HG03060 (cell line): ENCODE measurements around the gene ASRGL1.
"Not testable (repeated sequence)": the region's sequence is repeated elsewhere in the genome, so short reads cannot be mapped to it uniquely, and the experiment has no call there.

Experiments
- ATAC-seq: cut with Tn5 transposase; IDR thresholded peaks from one replicate; pipeline ENCODE4 v1.9.1; 2021; ENCODE audit warnings: low read depth, moderate number of reproducible peaks; ENCODE audit not compliant: unreplicated experiment

ASRGL1 gene

DNA sequence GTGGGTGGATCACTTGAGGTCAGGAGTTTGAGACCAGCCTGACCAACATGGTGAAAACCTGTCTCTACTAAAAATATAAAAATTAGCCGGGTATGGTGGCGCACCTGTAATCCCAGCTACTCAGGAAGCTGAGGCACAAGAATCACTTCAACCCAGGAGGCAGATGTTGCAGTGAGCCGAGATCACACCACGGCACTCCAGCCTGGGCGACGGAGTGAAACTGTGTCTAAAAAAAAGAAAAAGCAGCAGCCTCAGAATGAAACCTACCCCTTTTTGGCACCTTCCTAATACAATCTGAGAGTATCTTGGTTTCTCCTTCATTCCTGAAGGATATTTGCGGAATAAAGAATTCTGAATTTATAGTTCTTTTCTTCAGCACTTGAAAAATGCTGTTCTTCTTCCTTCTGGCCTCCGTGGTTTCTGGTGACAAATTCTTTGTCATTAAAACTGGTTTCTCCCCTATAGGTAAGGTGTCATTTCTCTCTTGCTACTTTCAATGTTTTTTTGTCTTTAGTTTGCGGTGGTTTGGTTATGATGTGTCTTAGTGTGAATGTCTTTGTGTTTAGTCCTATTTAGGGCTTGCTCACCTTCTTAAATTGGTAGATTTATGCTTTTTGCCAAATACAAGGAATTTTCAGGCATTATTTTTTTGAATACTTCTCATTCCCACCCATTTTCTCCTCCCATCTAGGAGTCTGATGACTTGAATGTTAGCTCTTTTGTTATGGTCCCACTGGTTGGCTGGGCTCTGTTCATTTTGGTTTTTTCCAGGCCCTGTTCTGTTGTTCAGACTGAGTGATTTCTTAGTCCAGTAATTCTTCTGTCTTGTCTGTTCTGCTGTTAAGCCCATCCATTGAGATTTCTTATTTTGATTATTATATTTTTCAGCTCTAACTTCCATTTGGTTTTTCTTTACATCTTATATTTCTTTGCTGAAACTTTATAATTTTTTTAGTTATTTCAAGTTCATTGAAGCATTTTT lies 15.4 kb downstream of the ASRGL1 start:
- ATAC-seq, result no peak

DNA sequence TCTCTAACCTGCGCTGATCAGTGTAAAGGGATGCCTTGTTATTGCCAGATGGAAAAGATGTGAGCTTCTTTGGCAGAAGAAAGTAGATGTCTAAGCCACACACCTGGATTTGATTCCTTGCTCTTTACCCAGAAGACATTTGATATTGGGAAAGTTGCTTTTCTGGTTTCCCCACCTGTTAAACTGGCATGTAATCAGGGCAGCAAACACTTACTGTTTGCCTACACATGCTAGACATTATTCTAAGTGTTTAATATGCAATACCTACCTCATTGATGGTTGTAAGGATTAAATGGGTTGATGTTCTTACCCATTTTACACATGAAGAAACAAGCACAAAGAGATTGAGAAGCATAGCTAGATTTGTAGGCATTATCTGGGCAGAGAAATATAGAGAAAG lies 16.6 kb downstream of the ASRGL1 start:
- ATAC-seq, result no peak

DNA sequence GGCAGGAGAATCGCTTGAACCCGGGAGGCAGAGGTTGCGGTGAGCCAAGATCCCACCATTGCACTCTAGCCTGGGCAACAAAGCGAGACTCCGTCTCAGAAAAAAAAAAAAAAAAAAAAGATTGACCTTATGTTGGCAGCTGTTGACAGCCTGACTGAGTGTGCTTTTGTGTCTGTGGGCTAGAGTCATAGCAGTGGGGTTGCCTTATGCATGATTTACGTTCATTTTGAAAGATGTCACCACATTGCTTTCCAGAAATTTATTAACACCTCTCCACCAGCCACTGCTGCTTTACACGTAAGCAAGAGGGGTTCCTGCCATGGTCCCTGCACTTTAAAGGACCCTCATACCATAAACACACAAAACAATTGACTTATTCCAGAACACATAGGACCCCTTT lies 21.0 kb downstream of the ASRGL1 start:
- ATAC-seq, result no peak

DNA sequence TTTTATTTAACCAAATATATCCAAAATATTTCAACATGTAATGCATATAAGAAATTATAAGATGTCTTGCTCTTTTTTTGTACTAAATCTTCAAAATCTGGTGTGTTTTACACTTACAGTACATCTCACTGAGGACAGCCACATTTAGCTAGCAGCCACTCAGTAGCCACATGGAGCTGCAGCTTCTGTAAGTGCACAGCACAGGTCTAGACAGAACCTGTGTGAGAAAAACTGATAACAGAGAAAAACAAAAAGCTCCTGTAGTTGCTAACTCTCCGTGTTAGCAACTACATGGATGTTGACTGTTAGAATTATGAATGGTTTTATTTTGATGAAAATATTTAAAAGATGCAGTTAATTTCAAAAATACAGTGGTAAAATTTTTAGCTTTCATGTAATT lies 22.2 kb downstream of the ASRGL1 start:
- ATAC-seq, result no peak

DNA sequence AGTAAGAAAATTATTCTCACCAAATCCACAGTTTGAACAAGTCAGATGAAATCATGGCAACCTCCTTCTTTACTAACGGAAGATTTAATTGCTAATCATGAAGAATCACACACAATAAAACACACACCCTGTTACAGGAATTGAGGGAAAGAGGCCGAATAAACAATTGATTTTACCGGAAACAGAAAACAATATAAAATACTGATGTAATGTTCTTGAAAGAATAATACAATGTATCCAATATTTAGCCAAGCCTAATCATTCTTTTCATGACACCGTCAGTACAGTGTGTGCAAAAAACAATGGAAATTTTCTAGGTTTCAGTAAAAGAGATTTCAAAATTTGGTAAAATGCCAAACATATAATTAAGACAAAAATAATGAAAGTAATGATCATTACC lies 23.4 kb downstream of the ASRGL1 start:
- no peak for ATAC-seq

DNA sequence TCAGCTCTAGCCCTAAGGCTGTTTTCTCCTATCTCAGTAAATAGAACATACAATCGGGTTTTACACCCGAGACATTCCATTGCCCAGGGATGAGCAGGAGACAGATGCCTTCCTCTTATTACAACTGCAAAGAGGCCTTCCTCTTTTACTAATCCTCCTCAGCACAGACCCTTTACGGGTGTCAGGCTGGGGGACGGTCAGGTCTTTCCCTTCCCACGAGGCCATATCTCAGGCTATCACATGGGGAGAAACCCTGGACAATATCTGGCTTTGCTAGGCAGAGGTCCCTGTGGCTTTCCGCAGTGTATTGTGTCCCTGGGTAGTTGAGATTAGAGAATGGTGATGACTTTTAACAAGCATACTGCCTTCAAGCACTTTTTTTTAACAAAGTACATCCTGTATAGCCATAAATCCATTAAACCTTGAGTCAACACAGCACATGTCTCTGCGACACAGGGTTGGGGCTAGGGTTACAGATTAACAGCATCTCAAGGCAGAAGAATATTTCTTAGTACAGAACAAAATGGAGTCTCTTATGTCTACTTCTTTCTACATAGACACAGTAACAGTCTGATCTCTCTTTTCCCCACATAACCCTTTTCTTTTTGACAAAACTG lies 31.7 kb downstream of the ASRGL1 start:
- ATAC-seq, result not testable (repeated sequence)

DNA sequence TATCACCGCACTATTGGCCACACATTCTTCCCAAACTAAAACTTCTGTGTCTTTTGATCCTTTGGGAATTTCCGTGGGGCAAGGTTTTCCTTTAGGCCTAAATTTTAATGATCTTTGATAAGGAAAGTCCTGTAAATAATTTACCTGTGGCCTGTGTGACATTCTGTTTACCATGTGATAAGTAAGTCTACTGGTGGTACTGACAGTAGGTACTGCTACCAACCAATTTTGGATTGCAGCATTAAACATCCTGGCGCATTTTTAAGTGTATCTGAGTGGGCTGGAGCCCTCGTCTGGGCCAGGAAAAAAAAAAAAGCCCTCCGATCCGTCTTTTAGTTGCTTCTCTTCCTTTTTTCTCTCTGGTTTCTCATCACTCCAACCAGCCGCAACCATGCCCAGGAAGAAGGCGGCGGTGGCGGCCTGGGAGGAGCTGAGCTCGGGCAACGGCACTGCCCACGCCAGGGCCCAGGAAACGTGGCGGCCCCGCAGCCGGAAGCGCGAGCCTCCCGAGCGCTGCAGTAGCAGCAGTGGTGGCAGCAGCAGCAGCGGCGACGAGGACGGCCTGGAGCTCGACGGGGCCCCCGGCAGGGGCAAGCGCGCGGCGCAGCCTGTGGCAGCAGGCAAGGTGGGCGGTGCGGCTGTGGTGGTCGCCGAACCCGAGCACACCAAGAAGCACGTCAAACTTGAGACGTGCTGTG lies 33.6 kb downstream of the ASRGL1 start:
- no peak for ATAC-seq

DNA sequence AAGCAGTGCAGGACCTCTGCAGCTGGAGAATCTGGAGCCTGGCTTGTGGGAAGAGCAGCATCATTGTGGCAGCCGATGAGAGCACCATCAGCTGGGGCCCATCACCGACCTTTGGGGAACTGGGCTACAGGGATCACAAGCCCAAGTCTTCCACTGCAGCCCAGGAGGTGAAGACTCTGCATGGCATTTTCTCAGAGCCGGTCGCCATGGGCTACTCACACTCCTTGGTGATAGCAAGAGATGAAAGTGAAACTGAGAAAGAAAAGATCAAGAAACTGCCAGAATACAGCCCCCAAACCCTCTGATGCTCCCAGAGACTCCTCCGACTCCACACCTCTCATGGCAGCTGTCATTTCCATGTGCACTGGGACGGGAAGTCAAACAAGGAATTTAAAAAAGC lies 35.6 kb downstream of the ASRGL1 start:
- ATAC-seq, result no peak

DNA sequence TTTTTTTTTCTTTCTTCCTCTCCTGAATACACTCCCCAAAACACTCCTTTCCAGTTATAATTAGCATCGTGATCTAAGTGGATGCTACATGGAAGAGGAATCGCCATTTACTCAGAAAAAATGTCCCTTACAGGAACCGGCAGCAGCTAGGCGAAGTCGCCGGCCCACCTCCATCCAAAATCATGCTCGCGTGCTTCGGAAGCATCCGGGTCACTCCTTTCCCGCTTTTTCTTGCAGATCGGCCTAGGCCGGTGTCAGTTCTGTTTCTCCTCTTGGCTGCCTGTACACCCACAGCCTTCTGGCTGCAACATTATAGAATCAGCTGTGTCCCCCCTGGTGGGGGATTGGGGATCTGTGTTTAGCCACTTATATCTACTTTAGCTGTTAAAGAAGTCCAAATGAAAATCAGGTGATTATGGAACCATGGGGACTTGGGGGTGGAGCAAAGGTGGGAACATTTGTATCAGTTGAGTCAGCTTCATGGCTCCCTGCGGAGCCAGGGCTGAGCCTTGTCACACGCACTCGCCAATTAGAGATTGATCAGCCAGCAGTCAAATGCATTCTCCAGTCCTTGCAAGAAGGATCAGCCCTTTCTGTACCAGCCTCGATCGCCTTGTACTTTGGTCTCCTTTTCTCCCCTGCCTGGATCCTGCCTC lies 36.3 kb downstream of the ASRGL1 start:
- no peak for ATAC-seq

DNA sequence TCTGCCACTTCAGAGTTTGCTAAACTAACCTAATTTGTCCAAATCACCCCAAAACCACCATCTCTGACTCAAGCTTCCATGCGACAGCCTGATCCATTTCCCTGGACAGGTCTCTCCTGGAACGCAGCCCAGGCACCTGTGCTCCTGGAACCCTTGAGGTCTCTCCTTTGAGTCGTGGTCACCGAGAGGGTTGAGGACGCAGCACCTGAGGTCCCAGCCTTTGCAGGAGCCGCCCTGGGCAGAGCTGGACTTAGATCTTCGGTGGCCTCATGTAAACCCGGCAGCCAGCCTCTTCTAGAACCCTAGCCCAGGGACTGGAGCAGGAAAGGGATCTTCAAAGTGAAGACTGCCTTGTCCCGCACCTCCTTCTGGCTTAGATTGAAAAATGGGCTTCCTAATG lies 37.6 kb downstream of the ASRGL1 start:
- no peak for ATAC-seq

DNA sequence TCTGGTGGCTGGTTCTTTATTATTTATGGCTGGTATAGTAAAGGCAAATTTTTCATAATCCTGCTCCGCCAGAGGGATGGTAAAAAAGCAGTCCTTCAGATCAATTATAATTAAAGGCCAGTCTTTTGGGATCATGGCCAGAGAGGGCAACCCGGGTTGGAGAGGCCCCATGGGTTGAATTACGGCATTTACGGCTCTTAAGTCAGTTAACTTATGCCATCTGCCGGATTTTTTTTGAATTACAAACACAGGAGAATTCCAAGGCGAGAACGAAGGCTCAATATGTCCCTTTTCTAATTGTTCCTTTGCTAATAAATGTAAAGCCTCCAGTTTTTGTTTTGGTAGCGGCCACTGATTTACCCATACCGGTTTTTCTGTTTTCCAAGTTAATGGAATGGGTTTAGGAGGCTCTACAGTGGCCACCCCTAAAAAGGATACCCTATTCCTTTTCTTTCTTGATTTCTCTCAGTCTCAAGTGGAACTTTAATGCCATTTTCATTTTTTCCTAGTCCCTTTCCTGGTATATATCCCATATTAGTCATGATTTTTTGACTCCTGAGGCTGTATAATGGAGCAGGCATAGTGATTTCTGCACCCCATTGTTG lies 41.3 kb downstream of the ASRGL1 start:
- not testable (repeated sequence) for ATAC-seq

DNA sequence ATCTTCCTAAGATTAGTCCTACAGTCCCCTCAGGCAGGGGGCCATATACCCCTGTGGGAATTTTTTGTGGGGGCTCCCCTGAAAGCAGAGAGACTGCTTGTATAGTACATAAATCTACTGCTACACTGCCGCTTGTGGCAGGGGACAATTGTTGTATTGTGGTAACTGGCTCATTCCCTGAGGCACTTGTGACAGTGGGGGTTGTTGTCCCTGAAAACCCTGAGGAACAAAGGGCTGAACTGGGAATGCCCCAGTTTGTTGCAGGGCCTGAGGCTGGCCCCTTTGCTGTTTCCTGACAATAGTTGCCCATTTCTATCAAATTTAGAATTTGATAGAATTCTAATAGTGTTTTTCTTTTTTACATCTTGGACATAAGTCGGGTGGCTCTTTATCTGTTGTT lies 42.3 kb downstream of the ASRGL1 start:
- ATAC-seq, result not testable (repeated sequence)

DNA sequence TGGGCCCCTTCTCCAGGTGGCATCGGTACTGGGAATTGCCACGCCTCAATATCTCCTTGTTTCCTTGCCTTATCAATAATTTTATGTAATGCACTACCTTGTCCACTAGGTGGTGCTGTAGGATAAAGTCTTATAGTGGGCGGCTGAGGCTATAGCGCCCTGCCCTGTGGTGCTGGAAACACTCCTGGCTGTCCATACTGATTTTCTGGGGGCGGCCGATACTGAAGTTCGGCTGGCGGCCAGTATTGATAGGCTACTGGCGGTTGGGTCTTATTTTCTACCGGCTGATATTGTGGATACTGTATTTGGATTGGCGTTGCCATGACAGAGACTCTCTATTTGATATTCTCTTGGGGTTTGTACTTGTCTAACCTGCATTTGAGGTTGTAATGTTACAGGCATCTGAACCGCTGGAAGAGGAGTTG lies 43.6 kb downstream of the ASRGL1 start:
- ATAC-seq, result not testable (repeated sequence)

DNA sequence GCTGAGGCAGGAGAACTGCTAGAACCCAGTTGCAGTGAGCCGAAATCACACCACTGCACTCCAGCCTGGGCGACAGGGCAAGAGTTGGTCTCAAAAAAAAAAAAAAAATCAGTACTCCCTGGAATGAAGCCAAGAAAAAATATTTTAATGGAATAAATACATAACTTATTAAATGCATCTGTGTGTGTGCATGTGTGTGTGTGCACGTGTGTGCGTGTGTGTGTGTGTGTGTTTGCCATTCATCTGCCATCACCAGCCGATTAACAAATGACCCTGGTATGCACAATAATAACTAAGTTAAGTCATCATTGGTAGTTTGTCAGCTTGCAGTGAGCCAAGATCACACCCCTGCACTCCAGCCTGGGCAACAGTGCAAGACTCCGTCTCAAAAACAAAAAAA lies 46.6 kb downstream of the ASRGL1 start:
- no peak for ATAC-seq

DNA sequence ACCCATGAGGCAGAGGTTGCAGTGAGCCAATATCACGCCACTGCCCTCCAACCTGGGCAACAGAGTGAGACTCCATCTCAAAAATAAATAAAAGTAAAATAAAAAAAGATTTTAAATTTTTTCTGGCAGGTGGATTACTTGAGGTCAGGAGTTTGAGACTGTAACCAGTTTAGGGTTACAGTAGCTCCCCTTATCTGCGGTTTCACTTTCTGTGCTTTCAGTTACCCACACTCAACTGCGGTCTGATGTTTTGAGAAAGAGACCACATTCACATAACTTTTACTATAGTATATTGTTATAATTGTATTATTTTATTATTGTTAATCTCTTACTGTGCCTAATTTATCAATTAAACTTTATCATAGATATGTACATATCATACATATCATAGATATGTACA lies 48.8 kb downstream of the ASRGL1 start:
- ATAC-seq, result not testable (repeated sequence)

DNA sequence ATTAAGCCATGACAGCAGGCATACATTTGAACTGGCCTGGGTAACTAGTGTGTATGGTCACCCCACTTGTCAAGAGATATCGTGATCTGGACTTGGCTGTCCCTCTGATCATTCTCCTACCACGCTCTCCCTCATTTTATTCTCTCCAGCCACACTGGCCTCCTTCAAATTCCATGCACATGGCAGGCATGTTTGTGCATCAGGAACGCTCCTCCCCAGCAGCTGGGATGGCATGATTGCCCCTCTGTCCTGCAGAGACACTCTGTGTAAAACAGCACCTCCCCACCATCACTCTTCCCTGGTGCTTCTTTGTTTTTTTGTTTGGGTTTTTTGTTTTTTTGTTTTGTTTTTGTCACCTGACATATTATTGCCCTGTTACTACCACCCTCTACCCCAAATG lies 50.1 kb downstream of the ASRGL1 start:
- ATAC-seq, result no peak

DNA sequence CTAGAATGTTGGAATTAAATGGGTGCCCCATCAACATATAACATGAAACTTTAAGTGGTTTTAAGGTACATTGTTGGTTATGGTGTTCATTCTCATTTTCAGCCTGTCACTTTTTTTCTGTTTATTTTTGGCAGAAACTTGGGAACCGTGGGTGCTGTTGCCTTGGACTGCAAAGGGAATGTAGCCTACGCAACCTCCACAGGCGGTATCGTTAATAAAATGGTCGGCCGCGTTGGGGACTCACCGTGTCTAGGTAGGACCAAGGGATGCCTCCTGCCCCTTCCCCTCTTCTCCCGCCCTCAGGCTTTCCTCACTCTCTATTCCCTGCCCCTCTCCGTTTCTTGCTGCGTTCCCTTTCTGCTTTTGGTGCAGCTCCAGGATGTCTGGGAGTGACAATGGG lies 51.8 kb downstream of the ASRGL1 start:
- no peak for ATAC-seq

DNA sequence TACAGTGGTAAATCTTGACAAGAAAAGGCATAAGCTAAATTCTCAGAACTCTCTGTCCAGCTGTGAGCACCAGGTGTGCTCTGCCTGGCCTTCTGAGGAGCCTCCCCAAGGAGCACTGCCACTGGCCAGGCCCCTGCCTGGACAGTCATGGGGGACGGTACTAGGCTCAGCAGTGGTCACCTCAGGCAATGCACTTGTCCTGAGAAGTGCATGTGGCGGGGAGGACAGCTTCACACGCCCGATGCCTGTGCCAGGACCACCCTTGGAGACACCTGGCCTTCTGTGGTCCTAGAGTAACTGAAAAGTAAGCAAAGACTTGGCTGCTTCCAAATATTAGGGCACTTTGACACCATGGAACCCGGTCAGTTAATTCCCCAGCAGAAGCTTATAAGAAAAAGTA lies 53.0 kb downstream of the ASRGL1 start:
- no peak for ATAC-seq

DNA sequence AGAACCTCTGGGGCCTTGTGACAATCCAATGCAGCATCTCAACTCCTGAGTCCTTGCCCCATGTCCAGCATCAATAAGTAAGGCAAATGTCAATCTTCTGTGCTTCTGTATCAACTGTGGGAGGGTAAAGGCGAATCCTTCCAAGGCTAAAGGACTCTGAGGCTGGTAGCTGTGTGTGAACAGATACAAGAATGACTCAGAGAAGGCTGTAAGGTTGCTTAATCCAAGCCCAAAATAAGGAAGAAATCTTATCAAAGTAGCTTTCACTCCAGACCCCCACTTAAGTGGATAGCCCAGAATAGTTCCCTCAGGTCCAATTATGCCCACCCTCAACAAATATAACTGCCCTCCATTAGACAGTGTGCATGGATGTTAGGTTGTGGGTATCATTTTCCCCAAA lies 53.5 kb downstream of the ASRGL1 start:
- no peak for ATAC-seq

DNA sequence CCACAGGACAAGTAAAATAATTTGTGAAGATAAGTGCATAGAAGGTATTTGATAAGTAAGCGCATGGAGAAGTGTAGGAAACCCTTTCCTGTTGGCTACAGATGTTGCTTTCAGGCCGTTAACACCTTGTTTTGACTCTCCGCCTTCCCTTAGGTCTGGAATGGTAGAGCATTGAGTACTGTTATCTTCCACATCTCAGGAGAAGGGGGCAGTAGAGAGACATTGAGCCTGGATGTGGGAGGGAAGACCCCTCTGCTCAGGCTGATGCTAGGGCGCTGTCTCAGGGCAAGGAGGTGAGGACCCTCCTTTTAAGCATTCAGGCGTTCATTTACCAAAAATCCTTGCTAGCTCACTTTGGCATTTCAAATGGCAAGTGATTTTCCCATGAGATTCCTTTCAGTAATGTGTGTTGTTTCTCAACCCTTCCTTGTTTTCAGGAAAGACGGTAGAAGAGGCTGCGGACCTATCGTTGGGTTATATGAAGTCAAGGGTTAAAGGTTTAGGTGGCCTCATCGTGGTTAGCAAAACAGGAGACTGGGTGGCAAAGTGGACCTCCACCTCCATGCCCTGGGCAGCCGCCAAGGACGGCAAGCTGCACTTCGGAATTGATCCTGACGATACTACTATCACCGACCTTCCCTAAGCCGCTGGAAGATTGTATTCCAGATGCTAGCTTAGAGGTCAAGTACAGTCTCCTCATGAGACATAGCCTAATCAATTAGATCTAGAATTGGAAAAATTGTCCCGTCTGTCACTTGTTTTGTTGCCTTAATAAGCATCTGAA lies 54.6 kb downstream of the ASRGL1 start:
- no peak for ATAC-seq
